GM11168 (cell line): ENCODE data around the gene SNRPD3.
"Not testable (repeated sequence)": the region's sequence is repeated elsewhere in the genome, so short reads cannot be mapped to it uniquely, and the experiment has no call there.

Source experiments
- in situ Hi-C: fragments of 300-500 bp; cut with MboI; formaldehyde crosslinking; loops from one replicate; pipeline ENCODE4 v1.12.0; 2022; ENCODE audit warnings: low sequenced_read_pairs; ENCODE audit not compliant: unreplicated experiment

SNRPD3 gene

DNA sequence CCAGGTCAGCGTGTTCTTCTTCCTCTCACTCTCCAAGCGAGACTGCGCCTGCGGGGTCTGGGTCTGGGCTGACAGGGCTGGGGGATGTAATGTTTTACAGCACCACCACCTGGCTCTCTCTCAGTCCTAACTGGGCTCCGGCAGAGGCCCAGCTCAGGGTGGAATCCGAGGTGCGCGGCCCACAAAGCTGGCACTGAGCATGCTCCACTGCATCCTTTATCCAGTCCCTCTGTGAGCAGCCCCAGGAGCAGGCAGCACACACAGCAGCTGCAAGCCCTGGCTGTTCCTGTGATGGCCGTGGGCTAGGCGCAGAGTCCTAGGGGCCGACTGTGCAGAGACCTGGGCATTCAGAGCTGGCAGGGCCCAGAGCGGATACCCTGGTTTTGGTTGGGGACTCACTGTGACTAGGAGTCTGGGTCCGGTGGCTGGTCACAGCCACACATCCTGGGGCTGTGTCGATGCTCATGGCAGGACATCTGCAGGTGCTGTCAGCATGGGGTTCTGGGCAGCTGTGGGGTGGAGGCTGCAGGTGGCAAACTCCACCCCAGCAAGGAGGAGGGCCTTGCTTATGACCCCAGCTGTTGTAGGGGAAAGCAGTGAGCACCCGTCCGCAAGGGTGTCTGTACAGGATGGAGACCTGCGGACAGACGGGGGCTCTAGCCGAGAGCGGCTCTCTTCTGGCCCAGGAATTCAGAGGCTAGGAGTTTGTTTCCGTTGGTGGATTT, 33.1 kb downstream of the SNRPD3 start:
- in situ Hi-C loops: no loop called here

DNA sequence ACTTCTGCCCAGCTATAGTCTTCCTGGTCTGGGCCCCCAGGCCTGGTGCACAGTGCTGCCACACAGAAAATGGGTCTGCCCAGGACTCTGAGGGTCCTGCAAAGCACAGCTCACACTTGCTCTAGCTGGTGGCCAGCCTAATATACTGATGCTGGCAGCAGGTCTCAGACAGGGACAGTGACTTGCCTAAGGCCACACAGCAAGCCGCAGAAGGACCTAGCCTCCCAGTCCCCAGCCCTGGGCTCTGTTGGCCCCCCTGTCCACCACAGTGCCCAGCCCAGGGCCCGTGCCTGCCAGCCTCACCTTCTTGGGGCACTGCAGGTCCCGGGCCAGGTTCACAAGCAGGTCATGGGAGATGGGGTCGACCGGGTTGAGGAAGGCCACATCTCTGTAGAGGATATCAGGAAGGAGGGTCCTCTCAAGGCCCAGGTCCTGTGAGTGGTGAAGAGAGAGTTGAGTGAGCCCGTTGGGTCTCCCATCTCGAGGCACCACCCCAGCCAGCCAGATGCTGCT, 33.8 kb downstream of the SNRPD3 start:
- in situ Hi-C loops: no loop called here

DNA sequence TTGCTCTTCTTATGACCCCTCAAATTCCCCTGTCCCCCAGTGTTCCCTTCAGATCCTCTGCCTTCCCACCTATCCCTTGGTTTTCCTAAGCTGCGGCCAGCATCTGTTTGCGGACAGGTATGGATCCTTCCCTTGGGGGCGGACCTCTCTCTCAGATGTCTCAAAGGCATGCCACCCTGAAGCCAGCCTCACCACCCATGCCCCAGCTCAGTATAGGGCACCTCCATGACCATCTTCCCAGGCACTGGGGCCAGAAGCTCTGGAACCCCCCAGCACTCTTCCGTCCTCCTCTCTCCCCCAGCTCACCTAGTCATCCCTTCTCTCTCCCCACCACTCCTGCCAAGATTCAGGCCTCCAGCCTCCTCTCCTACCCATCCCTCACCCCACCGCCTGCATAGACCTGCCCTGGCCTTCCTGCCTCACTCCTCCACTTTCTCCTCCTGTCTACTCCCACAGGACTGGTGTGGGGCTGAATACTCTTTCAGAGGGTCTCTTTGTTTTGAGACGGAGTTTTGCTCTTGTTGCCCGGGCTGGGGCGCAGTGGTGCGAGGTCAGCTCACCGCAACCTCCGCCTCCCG, 34.9 kb downstream of the SNRPD3 start:
- in situ Hi-C loops: no loop called here

DNA sequence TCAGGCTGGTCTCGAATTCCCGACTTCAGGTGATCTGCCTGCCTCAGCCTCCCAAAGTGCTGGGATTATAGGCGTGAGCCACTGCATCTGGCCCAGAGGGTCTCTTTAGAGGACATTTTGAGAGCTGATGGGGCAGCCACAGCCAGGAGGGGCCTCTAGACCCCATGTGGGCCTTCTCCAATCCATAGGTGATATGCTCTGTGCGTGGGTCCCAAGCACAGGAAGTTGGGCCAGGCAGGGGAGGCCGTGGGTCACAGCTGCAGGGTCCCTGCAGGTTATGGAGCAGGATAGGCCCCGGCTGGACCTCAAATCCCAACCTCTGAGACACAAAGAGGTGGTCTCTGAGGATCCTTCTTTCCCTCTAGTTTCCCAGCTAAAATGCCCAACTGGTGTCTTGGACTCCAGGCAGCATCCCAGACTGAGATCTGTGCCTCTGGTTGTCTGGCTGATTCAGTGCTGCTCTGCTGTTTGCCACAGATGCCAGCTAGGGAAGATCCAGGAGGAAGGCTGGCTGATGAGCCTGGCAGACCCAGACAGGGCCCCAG, 35.6 kb downstream of the SNRPD3 start:
- in situ Hi-C loops: no loop called here

DNA sequence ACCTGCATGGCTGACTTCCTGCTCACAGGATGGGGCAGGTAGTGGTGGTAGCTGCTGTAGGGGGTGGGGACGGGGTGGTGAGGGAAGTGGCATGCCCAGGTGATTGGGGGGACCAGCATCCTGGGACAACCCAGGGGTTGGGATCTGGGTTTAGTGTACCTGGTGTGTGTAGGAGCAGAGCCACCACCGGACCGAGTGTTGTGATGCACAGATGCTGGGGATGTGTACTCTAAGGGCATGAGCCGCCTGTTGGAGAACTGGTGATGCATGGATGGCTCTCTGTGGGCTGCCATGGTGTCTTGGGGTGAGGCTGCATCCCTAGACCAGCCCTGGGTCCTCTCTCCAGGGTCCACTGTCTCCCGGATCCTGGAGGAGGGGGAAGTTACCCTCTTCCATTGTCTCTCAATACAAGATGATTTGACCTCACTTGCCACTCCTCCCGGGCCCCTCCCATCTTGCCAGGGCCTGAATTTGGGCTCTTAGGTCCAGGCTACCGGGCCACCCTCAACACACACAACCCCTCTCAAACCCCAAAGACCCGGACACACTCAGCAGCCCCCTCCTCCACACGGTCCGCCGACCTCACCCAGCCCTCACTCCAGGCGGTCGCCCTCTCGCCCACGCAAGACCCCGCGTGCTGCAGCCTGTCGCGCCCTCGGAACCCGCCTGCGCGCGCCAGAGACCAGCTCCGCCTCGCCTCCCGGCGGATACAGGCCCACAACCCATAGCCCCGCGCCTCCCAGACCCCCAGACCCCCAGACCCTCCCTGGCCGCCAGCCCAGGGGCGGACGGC, 36.5 kb downstream of the SNRPD3 start:
- in situ Hi-C loops: no loop called here

DNA sequence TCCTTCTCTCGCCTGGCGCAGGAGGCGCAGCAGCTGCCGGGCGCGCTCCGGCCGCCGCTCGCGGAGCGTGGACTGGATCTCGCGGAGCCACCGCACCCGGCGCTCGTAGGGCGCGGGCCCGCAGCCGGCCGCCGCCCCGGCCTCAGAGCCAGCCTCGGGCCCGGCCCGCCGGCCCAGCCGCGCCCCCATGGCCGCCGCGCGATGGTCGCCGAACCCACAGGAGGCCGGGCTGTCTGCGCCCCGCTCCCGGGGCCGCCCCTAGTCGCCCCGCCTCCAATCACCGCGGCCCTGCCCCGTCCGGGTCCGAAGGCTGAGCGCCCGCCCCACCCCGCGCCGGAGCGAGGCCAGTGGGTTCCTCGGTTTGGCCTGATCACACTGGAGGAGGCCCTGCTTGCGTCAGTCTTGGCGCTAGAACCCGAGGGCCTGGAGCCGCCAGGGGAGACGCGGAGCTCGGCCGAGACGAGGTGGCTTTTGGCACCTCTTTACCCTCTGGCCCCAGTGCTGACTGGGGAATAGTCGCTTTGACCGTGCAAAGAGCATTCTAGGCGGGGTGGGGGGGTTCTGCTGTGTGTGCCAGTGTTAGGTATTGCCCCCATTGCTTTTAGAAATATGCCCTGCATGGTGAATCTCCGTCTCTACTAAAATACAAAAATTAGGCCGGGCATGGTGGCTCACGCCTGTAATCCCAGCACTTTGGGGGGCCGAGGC, 37.2 kb downstream of the SNRPD3 start, which contains the start of gene LRRC75B:
Gene LRRC75B, minus strand, starts transcription at position 223 of the 708 bp plus-strand sequence. Its CDS starts 34 bp downstream, at position 189.
- in situ Hi-C loops: no loop called here

DNA sequence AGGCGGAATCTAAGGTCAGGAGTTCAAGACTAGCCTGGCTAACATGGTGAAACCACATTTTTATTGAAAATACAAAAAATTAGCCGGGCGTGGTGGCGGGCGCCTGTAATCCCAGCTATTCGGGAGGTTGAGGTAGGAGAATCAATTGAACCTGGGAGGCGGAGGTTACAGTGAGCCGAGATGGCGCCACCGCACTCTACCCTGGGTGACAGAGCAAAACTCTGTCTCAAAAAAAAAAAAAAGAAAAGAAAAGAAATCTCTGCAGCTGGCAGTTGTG, 37.7 kb downstream of the SNRPD3 start:
- in situ Hi-C loops: not testable (repeated sequence)

DNA sequence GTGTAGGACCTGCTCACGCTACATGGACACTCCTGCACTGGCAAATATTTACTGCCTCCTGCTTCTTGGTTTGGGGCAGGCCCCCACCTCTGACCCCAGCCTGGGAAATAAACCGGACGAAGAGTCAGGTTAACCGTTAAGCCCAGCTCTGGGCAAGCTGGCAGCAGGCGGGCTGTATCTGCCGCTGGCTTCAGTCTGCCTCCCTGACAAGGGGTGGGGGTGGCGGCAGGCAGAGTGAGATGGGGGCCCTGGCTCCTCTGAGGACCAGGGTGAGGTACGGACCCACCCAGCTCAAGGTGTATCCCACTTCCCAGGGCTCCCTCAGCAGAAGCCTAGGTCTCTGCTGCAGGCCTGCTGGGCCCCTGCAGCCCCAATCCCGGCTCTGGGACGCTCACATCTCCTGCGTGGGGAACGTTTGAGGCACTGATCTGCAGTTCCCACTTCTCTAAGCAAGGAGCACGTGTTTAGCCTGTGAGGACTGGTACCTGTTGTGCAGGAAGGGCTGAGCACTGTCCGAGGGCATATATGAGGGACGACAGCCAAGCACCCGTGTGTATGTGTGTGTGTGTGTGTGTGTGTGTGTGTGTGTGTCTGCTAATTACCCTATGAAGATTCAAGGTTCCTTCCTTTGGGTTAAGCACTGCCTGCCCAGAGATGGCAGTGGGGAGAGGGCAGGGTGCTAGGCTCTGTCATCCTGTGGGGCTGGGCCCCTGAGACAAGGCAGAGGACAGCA, 38.2 kb downstream of the SNRPD3 start:
- in situ Hi-C loops: no loop called here

DNA sequence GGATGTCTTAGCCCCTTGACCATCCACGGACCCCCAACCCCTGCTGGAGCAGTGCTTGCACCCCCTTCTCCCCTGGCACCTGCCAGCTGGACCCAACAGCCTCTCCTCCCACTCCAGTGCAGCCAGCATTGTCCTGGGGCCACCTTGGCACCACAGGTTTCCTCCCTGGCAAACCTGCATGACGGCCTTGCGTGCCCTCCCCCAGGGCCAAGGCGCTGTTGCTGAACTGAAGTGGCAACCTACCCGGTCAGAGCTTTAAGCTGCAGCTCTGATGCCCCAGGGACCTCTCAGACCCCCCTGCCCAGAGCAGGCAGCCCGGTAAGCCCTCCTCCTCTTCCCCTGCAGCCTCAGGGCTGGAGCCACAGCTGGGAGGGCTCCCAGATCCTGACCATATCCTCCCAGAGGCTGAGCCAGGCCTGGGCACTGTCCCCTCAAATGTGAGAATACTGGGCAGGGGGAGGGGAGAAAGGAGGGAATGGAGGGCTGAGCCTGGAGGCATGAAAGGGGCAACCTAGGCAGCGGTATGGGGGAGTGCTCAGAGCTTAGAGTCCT, 38.8 kb downstream of the SNRPD3 start:
- in situ Hi-C loops: no loop called here

DNA sequence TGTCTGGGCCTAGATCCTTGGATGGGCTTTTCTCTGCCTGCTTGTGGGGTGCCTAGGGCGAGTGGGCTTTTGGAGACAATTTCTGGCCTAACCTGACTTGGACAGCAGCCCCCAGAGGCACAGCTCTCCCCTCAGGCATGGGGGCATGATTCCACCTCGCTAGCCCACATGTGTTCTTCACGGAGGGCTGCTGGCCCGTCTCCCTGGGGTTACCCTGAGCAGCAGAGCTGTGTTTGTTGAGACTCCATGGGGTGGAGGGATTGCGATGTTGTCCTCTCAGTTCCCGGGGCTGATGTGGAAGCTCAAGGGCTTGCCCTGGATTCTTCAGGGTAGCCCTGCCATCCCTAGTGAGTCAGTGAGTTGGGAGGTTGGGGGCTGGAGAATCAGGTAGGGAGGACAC, 39.4 kb downstream of the SNRPD3 start:
- in situ Hi-C loops: no loop called here

DNA sequence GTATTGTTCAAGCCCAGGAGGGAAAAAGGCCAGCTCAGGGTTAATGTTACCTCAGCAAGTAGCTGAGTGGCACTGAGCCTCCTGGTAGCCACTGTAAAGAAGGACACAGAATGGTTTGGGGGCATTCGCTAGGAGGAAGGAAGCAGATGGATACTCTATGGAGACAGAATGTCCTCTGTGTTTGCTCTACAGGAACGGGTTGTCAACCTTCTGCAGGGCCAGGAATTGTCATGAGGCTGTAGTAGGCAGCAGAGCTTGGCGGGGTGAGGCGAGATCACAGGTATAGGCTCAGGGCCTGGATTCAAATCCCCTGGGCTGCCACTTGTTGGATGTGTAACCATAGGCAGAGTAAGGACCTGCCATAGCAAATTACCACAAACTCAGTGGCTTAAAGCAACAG, 40.1 kb downstream of the SNRPD3 start:
- in situ Hi-C loops: no loop called here

DNA sequence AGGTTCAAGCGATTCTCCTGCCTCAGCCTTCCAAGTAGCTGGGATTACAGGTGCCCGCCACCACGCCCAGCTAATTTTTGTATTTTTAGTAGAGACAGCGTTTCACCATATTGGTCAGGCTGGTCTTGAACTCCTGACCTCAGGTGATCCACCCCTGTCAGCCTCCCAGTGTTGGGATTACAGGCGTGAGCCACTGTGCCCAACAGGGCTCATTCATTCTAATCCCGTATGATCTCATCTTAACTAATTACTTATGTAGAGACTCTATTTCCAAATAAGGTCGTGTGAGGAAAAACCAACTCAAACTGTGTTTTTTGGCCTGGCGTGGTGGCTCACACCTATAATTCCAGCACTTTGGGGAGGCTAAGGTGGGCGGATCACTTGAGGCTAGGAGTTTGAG, 41.3 kb downstream of the SNRPD3 start:
- in situ Hi-C loops: not testable (repeated sequence)

DNA sequence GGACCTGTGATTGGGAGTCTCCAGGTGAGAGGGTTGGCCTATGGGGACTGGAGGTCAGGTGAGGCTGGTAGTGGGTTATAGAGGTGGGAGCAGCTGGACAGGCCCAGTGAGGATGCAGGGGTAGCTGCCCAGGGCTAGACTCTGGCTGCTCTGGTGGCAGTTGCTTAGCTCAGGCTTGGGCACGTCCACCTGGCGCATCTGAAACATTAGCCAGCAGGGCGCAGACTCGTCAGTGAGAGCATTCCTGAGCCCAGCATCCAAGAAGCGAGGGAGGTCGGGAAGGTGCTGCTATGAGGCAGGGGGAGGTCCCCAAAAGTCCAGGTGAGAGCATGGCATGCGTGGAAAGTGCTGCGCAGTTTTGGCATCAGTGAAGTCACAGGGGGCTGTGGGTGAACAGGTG, 43.7 kb downstream of the SNRPD3 start:
- in situ Hi-C loops: no loop called here

DNA sequence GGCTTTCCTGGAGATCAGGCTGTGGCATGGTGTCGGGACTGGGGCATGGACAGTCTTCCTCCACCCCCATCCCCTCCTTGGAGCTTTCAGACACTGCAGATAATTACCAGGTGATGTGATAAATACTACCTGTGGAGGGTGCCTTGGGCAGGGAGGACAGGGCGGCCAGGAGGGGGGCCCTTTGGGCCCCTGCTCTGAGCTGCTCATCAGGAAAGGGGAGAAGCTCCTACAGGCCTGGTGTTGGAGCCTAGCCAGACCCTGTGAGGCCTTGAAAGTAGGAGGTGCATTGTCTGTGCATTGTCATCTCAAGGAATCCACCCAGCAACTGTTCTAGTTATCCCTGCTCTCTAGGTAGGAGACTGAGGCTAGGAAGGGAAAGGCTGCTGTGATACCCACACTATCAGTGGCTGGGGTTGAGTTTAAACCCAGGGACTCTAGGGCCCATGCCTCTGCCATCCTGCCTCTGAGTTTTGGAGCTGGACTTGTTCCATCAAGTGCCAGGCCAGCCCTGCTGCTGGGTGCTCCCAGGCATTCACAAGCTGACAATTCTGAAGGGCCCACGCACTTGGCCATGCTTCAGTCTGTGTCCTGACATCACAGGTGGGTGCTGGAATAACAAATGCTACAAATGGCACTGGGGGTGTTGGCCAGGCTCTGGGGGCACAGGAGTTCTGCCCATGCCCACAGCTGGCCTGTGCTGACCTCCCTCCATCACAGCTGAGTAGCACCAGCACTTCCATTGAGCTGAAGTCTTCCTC, 44.3 kb downstream of the SNRPD3 start:
- in situ Hi-C loops: loop anchor here (10.0 kb wide), 1 partner anchor 925 kb away; no protein-coding TSS in a partner anchor

DNA sequence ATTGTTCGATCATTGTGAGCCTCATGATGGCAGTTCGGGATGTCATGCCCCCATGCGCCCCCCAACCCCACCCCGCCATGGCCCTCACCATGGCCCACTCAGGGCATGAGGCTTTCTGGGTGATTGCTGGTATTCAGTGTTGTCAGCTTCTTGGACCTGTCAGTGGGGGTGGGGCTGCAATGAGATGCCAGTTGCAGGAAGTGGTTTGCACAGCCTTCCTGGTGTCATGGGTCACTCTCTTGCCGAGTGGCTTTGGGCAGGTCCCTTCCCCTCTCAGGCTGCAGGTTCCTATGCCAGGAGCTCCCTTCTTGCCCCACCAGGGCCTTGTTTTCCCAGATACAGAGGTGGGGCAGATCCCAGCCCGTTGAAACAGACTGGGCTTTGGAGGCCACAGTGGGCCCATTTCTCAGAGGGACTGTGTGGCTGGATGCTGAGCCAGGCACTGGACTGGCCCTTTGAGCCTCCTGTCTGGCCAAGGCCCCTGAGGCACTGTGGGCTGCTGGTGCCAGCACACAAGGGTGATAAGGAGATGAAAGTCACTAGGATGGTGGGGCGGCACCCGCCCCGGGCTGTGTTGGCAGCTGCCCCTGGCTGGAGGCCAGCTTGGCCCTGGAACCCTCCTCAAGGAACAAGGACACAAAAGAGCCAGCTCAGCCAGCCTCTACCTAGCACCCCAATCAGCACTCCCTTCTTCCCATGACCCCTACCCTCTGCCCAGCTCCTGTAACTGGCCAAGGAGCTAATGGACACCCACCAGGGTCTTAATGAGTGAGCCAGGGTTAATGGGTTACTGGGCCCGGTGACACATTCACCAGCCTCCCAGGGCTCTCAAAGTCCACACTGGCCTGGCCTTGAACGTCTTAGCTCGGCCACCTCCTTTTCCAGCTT, 45.7 kb downstream of the SNRPD3 start:
- in situ Hi-C loops: loop anchor here (10.0 kb wide), 1 partner anchor 927 kb away; no protein-coding TSS in a partner anchor

DNA sequence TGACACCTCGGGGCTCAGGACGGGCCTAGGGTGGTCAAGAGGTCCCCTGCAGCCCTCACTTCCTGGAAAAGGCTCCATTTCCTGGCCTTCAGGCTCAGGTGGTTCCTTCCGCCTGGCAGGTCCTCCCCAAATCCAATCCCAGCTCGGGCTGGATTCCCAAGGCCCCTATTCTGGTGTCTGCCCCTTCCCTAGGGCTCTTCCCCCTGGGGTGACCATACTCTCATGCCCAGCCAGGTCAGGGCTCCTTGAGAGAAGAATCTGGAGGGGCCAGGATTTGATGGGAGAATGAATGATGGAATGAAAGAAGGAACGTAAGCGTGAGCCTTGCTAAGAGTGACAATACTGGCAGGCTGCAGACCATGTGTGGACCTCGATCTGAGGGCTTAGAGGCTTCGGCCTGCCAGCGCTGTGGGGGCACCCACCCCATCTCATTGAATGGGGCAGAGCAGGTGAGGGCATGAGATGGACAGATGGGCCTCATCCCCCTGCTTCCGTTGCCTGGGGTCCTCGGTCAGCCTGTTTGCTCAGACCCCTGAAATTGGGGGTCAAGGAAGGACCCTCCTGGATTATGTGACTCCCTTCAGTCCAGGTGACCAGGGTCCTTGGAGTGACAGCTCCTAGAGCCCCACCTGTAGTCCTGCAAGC, 46.4 kb downstream of the SNRPD3 start:
- in situ Hi-C loops: loop anchor here (10.0 kb wide), 1 partner anchor 927 kb away; no protein-coding TSS in a partner anchor
